B cell (primary cell): ENCODE data around the gene CXCL12. TPM values are rescaled to one million over a fixed set of nuclear protein-coding genes. Genes with fewer than 3 reads are reported as not detected.

Source experiments
- ATAC-seq: fragments of 200-7000 bp; cut with Tn5 transposase; one replicate; pipeline ENCODE4 v1.10.0; 2021; ENCODE audit warnings: low read depth, mild to moderate bottlenecking, moderate number of reproducible peaks, moderate library complexity
- CTCF ChIA-PET: fragments of 350-600 bp; sonication (Branson Sonifier 250); formaldehyde crosslinking; loops from one replicate; lab custom pipeline; 2021; ENCODE audit warnings: antibody characterized with exemption, inconsistent platforms; lab: Charles Lee
- POLR2A ChIA-PET: fragments of 350-600 bp; sonication (Branson Sonifier 250); formaldehyde crosslinking; loops from one replicate; lab custom pipeline; 2021; ENCODE audit warnings: antibody characterized with exemption; lab: Charles Lee
- DNase-seq: peaks from one replicate; pipeline ENCODE4 v3.0.0; 2013
- H2AFZ ChIP-seq: 2 replicates; pipeline ENCODE4 v1.6.1; 2012; ENCODE audit warnings: mild to moderate bottlenecking, low read depth, low read length; ENCODE audit not compliant: insufficient read depth, poor library complexity, severe bottlenecking
- H3K27ac ChIP-seq, 2 donors: 1 replicate in 1 of 2; 2 replicates in 1 of 2; pipeline ENCODE4 v1.5.1; 2012 to 2013; ENCODE audit warnings: low read length in 2 of 2, mild to moderate bottlenecking in 2 of 2, moderate library complexity in 1 of 2
- H3K27me3 ChIP-seq, 4 experiments: fragments of 200-600 bp in 1 of 4; sonication (generic) in 1 of 4; replicated peaks in 1 of 4; 1 replicate in 2 of 4; 2 replicates in 2 of 4; pipeline versions ENCODE4 v1.6.1 to v1.7.0; 2013 to 2016; ENCODE audit warnings: low read length in 3 of 4, mild to moderate bottlenecking in 2 of 4, mixed read lengths in 1 of 4, moderate library complexity in 1 of 4; ENCODE audit not compliant: insufficient read depth in 4 of 4, control insufficient read depth in 3 of 4; ENCODE audit errors: control extremely low read depth in 1 of 4
- H3K36me3 ChIP-seq, 2 experiments: replicated peaks in 1 of 2; 1 replicate in 1 of 2; 2 replicates in 1 of 2; pipeline versions ENCODE4 v1.6.1 to v1.7.1; 2013; ENCODE audit warnings: low read length in 1 of 2; ENCODE audit not compliant: insufficient read depth in 2 of 2, control insufficient read depth in 1 of 2; ENCODE audit errors: control extremely low read depth in 1 of 2, extremely low read depth in 1 of 2
- H3K4me1 ChIP-seq, 2 donors: fragments of 200-600 bp in 1 of 2; sonication (generic) in 1 of 2; 1 replicate in 1 of 2; 2 replicates in 1 of 2; pipeline versions ENCODE4 v1.5.1 to v1.6.1; 2013 to 2017; ENCODE audit warnings: low read length in 2 of 2; ENCODE audit not compliant: control insufficient read depth in 2 of 2, insufficient read depth in 2 of 2
- H3K4me2 ChIP-seq: replicated peaks from 2 replicates; pipeline ENCODE3; 2012; ENCODE audit warnings: mild to moderate bottlenecking, low read depth, low read length; ENCODE audit not compliant: poor library complexity, severe bottlenecking
- H3K4me3 ChIP-seq, 5 experiments: fragments of 200-600 bp in 1 of 5; sonication (generic) in 1 of 5; 1 replicate in 3 of 5; 2 replicates in 2 of 5; pipeline versions ENCODE4 v1.5.1 to v1.7.0; 2011 to 2016; ENCODE audit warnings: low read length in 4 of 5, mild to moderate bottlenecking in 4 of 5, low read depth in 2 of 5, control low read depth in 1 of 5, moderate library complexity in 1 of 5; ENCODE audit not compliant: insufficient read depth in 1 of 5; ENCODE audit errors: control extremely low read depth in 1 of 5, extremely low read depth in 1 of 5
- H3K79me2 ChIP-seq: fragments of 200-600 bp; sonication (generic); one replicate; pipeline ENCODE4 v1.6.0; 2016; ENCODE audit warnings: low read length; ENCODE audit not compliant: control insufficient read depth, insufficient read depth
- H3K9ac ChIP-seq: fragments of 200-600 bp; sonication (generic); 2 replicates; pipeline ENCODE4 v1.6.1; 2017; ENCODE audit warnings: mild to moderate bottlenecking, low read length, moderate library complexity
- H3K9me3 ChIP-seq, 3 donors: one replicate each; pipeline versions ENCODE4 v1.6.1 to v1.7.1; 2013; ENCODE audit warnings: low read length in 2 of 3; ENCODE audit not compliant: control insufficient read depth in 2 of 3, insufficient read depth in 1 of 3; ENCODE audit errors: control extremely low read depth in 1 of 3
- H4K20me1 ChIP-seq: 2 replicates; pipeline ENCODE4 v1.6.0; 2012; ENCODE audit warnings: mild to moderate bottlenecking, low read length; ENCODE audit not compliant: insufficient read depth, control insufficient read depth, poor library complexity, severe bottlenecking
- H3K27ac Mint-ChIP-seq: one replicate; pipeline ENCODE4 v1.8.0; 2021; ENCODE audit warnings: mixed read lengths
- H3K27me3 Mint-ChIP-seq: one replicate; pipeline ENCODE4 v1.8.0; 2021; ENCODE audit warnings: mixed read lengths
- H3K4me1 Mint-ChIP-seq: one replicate; pipeline ENCODE4 v1.8.0; 2021; ENCODE audit warnings: mixed read lengths
- H3K4me3 Mint-ChIP-seq: one replicate; pipeline ENCODE4 v1.8.0; 2021; ENCODE audit warnings: mixed read lengths
- H3K9me3 Mint-ChIP-seq: one replicate; pipeline ENCODE4 v1.8.0; 2022; ENCODE audit warnings: mixed read lengths; ENCODE audit not compliant: insufficient read depth
- EZH2 ChIP-seq: IDR thresholded peaks from 2 replicates; pipeline ENCODE4 v1.6.1; 2012; ENCODE audit warnings: borderline replicate concordance, low read depth, mild to moderate bottlenecking, moderate library complexity, low read length; ENCODE audit not compliant: insufficient read depth, poor library complexity, severe bottlenecking
- WGBS: methylation state at CpG from one replicate; pipeline ENCODE4 v1.1.5; 2013; ENCODE audit warnings: missing lambda C conversion rate; ENCODE audit not compliant: insufficient coverage; 5-methylcytosine and 5-hydroxymethylcytosine counted together
- intact Hi-C: fragments of 100-400 bp; cut with micrococcal nuclease; formaldehyde crosslinking; loops from one replicate; pipeline ENCODE4 v1.10.0; 2022
- polyA plus RNA-seq: library from polyadenylated mRNA; depleted of rRNA; stranded (reverse); fragments of >200 nt; gene quantifications from 2 replicates; pipeline ENCODE4 v1.2.3, GENCODE V29; 2012
- total RNA-seq, 2 donors: library from RNA; stranded (reverse); fragments of 120-200 nt in 1 of 2; gene quantifications; 1 replicate in 1 of 2; 2 replicates in 1 of 2; pipeline versions ENCODE4 v1.2.3 to v1.2.4, GENCODE V29; 2013 to 2022
- TF ChIP-seq, protein P1 (sequence below): fragments of 200-600 bp; IDR thresholded peaks from one replicate; pipeline ENCODE4 v1.8.0; 2022; ENCODE audit warnings: antibody characterized with exemption, mild to moderate bottlenecking

The CXCL12 gene
- total and polyA plus RNA-seq, 2 donors (not counting 1 experiment from before 2014, with no cell fraction given): not detected

GRCh38 chr10:44415121-44415520 lies 30.2 kb upstream of the CXCL12 start:
- no peaks in the 10 kb centered on the region for H3K4me1 Mint-ChIP-seq

DNA sequence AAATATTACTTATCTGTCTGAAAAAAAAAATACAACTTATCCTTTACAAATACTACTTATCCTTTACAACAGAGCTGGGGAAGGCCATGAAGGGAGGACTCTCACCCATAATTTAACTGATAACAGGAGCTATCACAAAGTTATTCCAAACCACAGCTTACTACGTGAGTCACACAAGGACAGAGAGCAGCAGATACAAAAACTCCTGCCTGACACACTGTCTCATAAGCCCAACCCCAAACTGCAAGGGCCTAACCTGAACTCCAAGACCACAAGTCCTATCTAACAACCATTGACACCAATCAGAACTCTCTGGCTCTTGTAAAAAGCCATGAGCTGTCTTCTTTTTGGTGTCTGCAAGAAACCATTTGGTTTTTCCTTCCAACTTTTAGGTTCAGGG lies 28.5 kb upstream of the CXCL12 start:
- 100% methylated on average over 1 of the region's 1 CpG for WGBS
- H3K4me1 ChIP-seq: no peaks in the 10 kb centered on the region
- H2AFZ ChIP-seq: no peak overlapping the region
- no peaks in the 10 kb centered on the region for H3K79me2 ChIP-seq
- no peak for ATAC-seq
- ChIA-PET CTCF (no interaction called here), POLR2A (no interaction called here)
- Mint-ChIP-seq H3K9me3 (peaks cover 3% of the 10 kb centered on the region), H3K27me3 (peaks cover 17% of the 10 kb centered on the region), H3K27ac (no peak overlapping the region), H3K4me1 (no peaks in the 10 kb centered on the region), H3K4me3 (no peak overlapping the region)
- intact Hi-C loops: no loop called here
- no peak overlapping the region for H3K4me3 ChIP-seq
- TF ChIP-seq, protein P1, sequence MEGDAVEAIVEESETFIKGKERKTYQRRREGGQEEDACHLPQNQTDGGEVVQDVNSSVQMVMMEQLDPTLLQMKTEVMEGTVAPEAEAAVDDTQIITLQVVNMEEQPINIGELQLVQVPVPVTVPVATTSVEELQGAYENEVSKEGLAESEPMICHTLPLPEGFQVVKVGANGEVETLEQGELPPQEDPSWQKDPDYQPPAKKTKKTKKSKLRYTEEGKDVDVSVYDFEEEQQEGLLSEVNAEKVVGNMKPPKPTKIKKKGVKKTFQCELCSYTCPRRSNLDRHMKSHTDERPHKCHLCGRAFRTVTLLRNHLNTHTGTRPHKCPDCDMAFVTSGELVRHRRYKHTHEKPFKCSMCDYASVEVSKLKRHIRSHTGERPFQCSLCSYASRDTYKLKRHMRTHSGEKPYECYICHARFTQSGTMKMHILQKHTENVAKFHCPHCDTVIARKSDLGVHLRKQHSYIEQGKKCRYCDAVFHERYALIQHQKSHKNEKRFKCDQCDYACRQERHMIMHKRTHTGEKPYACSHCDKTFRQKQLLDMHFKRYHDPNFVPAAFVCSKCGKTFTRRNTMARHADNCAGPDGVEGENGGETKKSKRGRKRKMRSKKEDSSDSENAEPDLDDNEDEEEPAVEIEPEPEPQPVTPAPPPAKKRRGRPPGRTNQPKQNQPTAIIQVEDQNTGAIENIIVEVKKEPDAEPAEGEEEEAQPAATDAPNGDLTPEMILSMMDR: no peak
- TF ChIP-seq EZH2: no peak
- DNase-seq: no peak
- H3K9me3 ChIP-seq: peaks cover 0 to 18% (median 0%) of the 10 kb centered on the region in 3 donors
- no peaks in the 10 kb centered on the region for H3K27me3 ChIP-seq
- H4K20me1 ChIP-seq: no peaks in the 10 kb centered on the region
- no peak overlapping the region for H3K27ac ChIP-seq
- H3K4me2 ChIP-seq: no peak overlapping the region
- H3K36me3 ChIP-seq: no peaks in the 10 kb centered on the region
- no peak overlapping the region for H3K9ac ChIP-seq

More at GRCh38 chr10:44415121-44415520, 30.2 kb upstream of the CXCL12 start:
- no peaks in the 10 kb centered on the region for H3K4me1 ChIP-seq
- intact Hi-C loops: no loop called here
- WGBS: no CpG with 5 or more reads among the region's 2 CpGs
- Mint-ChIP-seq H3K9me3 (peaks cover 3% of the 10 kb centered on the region), H3K4me3 (no peak overlapping the region), H3K27ac (no peak overlapping the region), H3K27me3 (peaks cover 17% of the 10 kb centered on the region)
- H3K27ac ChIP-seq: no peak overlapping the region
- POLR2A ChIA-PET: no interaction called here
- H4K20me1 ChIP-seq: no peaks in the 10 kb centered on the region
- no peaks in the 10 kb centered on the region for H3K27me3 ChIP-seq
- ATAC-seq (no peak), DNase-seq (no peak)
- no peak overlapping the region for H3K4me2 ChIP-seq
- CTCF ChIA-PET: no interaction called here
- no peak overlapping the region for H3K9ac ChIP-seq
- H3K79me2 ChIP-seq: no peaks in the 10 kb centered on the region
- TF ChIP-seq EZH2: no peak
- TF ChIP-seq, protein P1: no peak
- H3K4me3 ChIP-seq: no peak overlapping the region
- H2AFZ ChIP-seq: no peak overlapping the region
- H3K36me3 ChIP-seq: no peaks in the 10 kb centered on the region
- peaks cover 0 to 18% (median 0%) of the 10 kb centered on the region in 3 donors for H3K9me3 ChIP-seq
